ENCODE measurements around the gene SP3.
"Not testable (repeated sequence)": the region's sequence is repeated elsewhere in the genome, so short reads cannot be mapped to it uniquely, and the experiment has no call there.

SP3 gene

DNA sequence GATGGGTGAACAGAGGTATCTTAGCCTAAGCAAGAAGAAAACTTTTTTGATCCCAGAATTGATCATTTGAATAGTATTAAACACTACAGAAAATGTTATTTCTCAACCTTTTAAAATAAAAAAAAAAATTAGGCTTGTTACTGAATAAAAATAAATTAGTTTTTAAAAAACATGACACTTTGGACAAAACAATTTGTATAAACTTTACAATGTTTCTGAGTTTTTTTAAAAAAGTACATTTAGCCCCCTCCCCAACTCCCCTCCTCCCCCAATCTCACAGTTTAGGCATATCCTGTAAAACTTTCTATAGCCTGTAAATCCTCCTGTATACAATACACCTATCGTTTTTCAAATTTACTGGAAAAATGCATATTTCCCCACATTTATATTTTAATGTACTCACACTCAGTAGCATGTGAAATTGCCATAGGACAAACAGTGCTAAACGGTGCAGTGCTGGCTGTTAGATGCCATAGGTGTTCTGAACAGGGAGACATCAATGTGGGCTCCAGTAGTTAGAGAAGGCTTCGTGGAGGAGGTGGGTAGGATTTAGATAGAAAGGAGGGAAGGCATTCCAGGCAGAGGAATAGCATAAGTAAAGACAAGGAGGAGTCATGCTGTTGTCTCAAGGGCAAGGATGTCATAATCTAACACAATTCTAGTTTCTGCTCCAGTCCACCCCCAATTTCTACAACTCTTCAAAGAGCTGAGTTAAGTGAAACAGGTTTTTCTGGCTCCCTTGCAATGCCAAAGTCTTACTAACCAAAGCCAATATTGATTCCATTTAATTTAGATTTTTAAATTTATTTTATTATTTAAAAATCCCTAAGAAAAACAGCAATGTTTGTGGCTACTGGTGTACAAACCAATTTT, 50.9 kb downstream of the SP3 start:
- in situ Hi-C loops (cut with MboI; ENCODE audit: low pct_unique_long_range_greater_than_20kb, low sequenced_read_pairs), result no loop called here
- DNase-seq, result no peak

DNA sequence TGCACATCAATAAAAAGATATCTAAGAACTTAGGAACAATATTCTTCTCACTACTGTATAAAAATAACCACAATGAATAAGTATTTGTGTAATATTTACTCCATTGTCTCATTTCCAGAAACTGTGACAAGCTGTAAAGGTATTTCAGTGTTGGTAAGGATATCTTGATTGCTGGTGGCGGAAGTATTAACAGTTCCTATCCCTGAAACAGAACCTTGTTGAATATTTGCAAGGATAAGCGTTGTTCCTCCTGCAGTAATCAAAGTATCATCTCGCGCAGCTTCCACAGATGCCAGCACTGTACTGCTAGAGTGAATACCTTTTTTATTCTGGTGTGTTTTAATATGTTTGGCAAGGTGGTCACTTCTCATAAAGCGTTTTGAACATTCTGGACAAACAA, 55.3 kb downstream of the SP3 start:
- no peak for DNase-seq
- in situ Hi-C loops (cut with MboI; ENCODE audit: low pct_unique_long_range_greater_than_20kb, low sequenced_read_pairs), result no loop called here

- no peak for DNase-seq
- in situ Hi-C loops (cut with MboI; ENCODE audit: low pct_unique_long_range_greater_than_20kb, low sequenced_read_pairs), result no loop called here
These were observed 58.5 kb downstream of the SP3 start for GRCh38 chr2:173906626-173907025.

GRCh38 chr2:173903601-173904394, 61.4 kb downstream of the SP3 start:
- no peak for DNase-seq
- in situ Hi-C loops (cut with MboI; ENCODE audit: low pct_unique_long_range_greater_than_20kb, low sequenced_read_pairs), result no loop called here

DNA sequence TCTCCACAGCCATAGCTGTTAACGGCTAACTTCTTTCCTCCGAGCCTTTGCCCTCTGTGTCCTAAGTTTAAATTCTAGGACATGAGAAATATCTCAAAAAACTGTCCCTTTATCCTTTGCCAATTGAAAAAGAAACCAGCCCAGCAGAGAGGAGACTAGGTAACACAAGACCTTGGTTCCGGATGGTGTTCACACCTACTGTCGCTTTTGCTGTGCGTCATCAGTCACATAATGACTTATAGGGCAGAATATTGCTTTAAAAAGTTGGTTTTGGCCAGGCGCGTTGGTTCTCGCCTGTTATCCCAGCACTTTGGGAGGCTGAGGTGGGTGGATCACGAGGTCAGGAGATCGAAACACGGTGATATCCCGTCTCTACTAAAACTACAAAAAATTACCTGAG, 66.2 kb downstream of the SP3 start:
- in situ Hi-C loops (cut with MboI; ENCODE audit: low pct_unique_long_range_greater_than_20kb, low sequenced_read_pairs), result no loop called here

DNA sequence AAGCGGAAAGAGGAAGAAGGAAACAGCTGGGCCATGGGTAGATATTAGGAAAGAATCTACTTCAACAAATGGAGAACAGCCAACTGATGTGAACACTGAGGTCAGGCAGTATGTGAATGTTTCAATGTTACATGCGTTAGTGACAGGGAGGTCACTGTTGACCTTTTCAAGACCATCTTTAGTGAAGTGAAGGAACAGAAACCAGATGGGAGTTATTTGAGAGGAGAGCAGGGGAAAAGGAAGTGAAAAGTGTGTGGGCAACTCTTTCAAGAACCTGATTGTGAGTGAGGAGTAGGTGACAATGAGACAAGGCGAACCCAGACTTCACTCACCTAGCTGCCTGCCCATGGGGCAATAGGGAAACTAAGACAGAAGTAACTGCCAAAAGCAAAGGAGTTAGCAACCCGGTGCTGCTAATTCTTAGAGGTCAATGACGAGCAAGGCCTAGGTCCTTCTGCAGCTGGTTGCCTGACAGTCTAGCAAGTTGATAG, 67.0 kb downstream of the SP3 start:
- peak; percentile 46 for DNase-seq
- in situ Hi-C loops (cut with MboI; ENCODE audit: low pct_unique_long_range_greater_than_20kb, low sequenced_read_pairs), result no loop called here

More for the DNA sequence above, 66.2 kb downstream of the SP3 start:
- DNase-seq, result no peak

DNA sequence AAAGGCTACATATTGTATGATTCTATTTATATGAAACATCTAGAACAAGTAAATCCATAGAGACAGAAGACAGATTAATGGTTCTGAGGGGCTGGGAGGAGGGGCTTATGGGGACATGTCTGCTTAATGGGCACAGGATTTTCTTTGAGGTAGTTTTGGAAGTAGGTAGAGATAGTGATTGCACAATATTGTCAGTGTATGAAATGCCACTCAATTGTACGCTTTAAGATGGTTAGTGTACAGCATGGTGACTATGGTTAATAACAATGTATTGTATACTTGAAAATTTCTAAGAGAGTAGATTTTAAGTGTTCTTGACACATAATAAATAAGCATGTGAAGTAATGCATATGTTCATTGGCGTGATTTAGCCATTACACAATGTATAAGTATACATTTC, 68.4 kb downstream of the SP3 start:
- no peak for DNase-seq
- in situ Hi-C loops (cut with MboI; ENCODE audit: low pct_unique_long_range_greater_than_20kb, low sequenced_read_pairs), result no loop called here

GRCh38 chr2:173892341-173892740, 72.8 kb downstream of the SP3 start:
- in situ Hi-C loops (cut with MboI; ENCODE audit: low pct_unique_long_range_greater_than_20kb, low sequenced_read_pairs), result no loop called here
- no peak for DNase-seq

DNA sequence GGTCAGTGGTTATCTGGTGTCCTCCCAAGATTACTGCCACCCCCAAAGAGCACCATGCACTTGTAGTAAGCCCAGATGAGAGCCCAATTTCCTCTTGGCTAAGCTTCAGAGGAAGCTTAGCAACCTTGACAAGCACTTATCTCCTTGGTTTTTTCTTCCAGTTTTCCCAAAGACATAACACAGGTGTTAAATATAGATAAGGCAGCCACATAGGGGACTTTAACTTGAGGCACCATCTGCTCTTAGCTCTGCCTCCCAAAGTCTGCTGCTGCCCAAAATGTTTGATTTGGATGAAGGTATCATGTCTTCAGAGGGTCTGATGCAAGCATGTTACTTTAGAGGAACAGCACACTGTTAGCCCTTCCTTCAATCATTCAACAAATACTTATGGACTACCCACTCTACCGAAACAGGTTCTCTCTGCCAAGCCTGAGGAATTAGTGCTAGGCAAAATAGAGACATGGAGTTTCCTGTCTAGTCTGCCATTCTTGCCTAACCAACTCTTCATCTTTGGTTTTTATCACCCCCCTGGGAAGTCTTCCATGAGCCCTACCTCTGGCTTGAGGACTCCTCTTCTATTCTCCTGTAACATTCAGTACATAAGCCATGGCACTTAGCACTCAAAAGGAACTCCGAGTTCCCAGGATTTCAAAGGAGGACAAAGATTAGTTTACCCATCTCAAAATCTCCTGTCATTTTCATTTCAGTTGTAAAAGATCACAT, 73.7 kb downstream of the SP3 start:
- in situ Hi-C loops (cut with MboI; ENCODE audit: low pct_unique_long_range_greater_than_20kb, low sequenced_read_pairs), result no loop called here

GRCh38 chr2:173889464-173889863, 75.7 kb downstream of the SP3 start:
- DNase-seq; in situ Hi-C loops (cut with MboI; ENCODE audit: low pct_unique_long_range_greater_than_20kb, low sequenced_read_pairs): not testable (repeated sequence)

More for the DNA sequence above, 73.7 kb downstream of the SP3 start:
- DNase-seq, result no peak

GRCh38 chr2:173886613-173887012, 78.6 kb downstream of the SP3 start:
- in situ Hi-C loops (cut with MboI; ENCODE audit: low pct_unique_long_range_greater_than_20kb, low sequenced_read_pairs), result no loop called here
- no peak for DNase-seq

DNA sequence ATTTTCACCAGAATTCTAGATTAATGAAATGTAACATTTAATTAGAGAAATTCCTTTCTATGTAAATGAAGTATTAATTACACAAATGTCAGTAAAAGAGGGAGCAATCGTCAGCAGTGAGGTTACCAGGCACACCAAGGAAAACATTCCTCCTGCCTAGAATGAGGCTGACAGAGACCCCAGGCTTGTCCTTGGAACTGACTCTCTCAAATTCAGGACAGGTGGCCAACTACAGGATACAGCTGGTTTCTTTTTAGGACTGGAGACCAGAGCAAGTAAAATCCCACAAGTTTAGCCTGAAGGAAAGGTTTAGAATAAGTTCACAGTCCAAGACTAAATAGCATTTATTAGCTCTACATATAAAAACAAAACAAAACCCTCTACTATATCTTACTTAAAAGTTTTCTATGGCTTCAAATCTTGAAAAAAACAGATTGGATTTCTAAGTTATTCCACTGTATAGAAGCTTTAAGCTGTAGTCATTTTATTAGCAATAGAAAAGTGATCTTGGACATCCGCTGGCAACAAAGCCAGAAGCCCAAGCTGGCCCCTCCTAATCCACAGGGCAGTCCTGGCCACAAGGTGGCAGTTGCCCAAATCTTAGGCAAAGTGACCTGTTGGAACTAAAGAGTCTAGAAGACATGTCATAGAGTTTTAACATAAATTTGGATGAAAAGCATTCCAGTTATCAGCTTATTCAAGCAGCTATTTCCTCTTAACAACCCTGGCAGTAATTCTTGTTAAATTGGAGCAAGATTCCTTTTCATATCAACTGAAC, 81.0 kb downstream of the SP3 start:
- in situ Hi-C loops (cut with MboI; ENCODE audit: low pct_unique_long_range_greater_than_20kb, low sequenced_read_pairs), result no loop called here
- DNase-seq, result peak; percentile 35

- in situ Hi-C loops (cut with MboI; ENCODE audit: low pct_unique_long_range_greater_than_20kb, low sequenced_read_pairs), result no loop called here
- DNase-seq, result no peak
These were observed 83.3 kb downstream of the SP3 start for GRCh38 chr2:173881886-173882285.

DNA sequence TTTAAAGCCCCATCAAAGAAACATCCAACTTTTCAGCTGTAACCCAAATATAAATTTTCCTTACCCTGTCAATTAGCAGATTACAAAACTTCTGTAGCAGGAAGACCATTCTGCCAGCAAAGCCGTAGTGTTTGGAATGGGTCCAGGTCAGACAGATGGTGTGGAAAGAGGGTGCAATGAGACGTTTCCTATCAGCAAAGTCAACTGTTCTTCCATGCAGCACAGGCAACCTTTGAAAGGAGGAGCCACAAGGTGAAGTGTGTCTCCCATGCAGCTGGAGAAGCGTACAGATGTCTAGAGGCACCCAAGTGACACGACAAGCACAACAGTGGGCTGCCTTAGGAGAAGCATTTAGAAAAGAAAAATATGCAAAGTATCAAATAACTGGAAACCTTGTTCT, 83.7 kb downstream of the SP3 start:
- in situ Hi-C loops (cut with MboI; ENCODE audit: low pct_unique_long_range_greater_than_20kb, low sequenced_read_pairs), result no loop called here

DNA sequence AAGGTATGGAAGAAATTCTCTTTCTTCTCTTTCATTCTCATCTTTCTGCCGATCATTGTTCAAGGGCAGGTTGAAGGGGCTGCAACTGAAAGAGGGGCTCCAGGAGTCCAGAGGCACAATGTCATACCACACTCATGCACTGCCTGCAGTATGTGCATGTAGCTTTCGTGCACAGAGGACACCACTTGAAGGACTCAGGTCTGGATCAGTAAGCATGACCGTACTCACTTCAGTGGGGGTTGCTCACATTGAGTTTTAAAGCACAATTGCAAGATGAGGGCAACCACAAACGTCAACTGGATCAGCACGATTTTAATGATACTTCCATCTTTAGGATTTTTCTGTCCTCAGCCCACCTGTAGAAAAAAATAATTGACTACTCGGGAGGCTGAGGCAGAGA, 84.6 kb downstream of the SP3 start:
- no peak for DNase-seq
- in situ Hi-C loops (cut with MboI; ENCODE audit: low pct_unique_long_range_greater_than_20kb, low sequenced_read_pairs), result no loop called here

More for the DNA sequence above, 83.7 kb downstream of the SP3 start:
- DNase-seq, result peak; percentile 41

- DNase-seq, result no peak
- in situ Hi-C loops (cut with MboI; ENCODE audit: low pct_unique_long_range_greater_than_20kb, low sequenced_read_pairs), result no loop called here
These were observed 88.2 kb downstream of the SP3 start for GRCh38 chr2:173876833-173877413.

- in situ Hi-C loops (cut with MboI; ENCODE audit: low pct_unique_long_range_greater_than_20kb, low sequenced_read_pairs), result no loop called here
- DNase-seq, result peak; percentile 63
These were observed 90.3 kb downstream of the SP3 start for GRCh38 chr2:173874894-173875237.

- no peak for DNase-seq
- in situ Hi-C loops (cut with MboI; ENCODE audit: low pct_unique_long_range_greater_than_20kb, low sequenced_read_pairs), result no loop called here
These were observed 90.9 kb downstream of the SP3 start for GRCh38 chr2:173874003-173874893.
